Raji (cell line): ENCODE measurements around the gene POLR3E.

ENCODE experiments used
- POLR2A ChIP-seq: IDR thresholded peaks from 2 replicates; pipeline ENCODE4 v1.6.1; 2011; ENCODE audit warnings: low read depth, low read length, control low read depth; ENCODE audit not compliant: insufficient read depth

The POLR3E gene

GRCh38 chr16:22304411-22304810, 7.2 kb downstream of the POLR3E start:
- TF ChIP-seq POLR2A = no peak

GRCh38 chr16:22306788-22307187, 9.6 kb downstream of the POLR3E start:
- no peak for TF ChIP-seq POLR2A

- no peak for TF ChIP-seq POLR2A
Measured at GRCh38 chr16:22307838-22308237, 10.6 kb downstream of the POLR3E start.

- no peak for TF ChIP-seq POLR2A
Measured at GRCh38 chr16:22308824-22309520, 11.8 kb downstream of the POLR3E start.

GRCh38 chr16:22311520-22311919, 14.3 kb downstream of the POLR3E start:
- TF ChIP-seq POLR2A = no peak

- no peak for TF ChIP-seq POLR2A
Measured at GRCh38 chr16:22312897-22313781, 15.9 kb downstream of the POLR3E start.

GRCh38 chr16:22313876-22314470, 16.8 kb downstream of the POLR3E start:
- TF ChIP-seq POLR2A = no peak

- TF ChIP-seq POLR2A = no peak
Measured at GRCh38 chr16:22314661-22315626, 17.7 kb downstream of the POLR3E start.

- no peak for TF ChIP-seq POLR2A
Measured at GRCh38 chr16:22315979-22316378, 18.8 kb downstream of the POLR3E start.

GRCh38 chr16:22316411-22316811, 19.2 kb downstream of the POLR3E start:
- no peak for TF ChIP-seq POLR2A

GRCh38 chr16:22317001-22317530, 19.9 kb downstream of the POLR3E start:
- no peak for TF ChIP-seq POLR2A

- TF ChIP-seq POLR2A = no peak
Measured at GRCh38 chr16:22317625-22318024, 20.4 kb downstream of the POLR3E start.

GRCh38 chr16:22318690-22319358, 21.6 kb downstream of the POLR3E start:
- TF ChIP-seq POLR2A = no peak
